Fibroblast of lung (primary cell): ENCODE measurements around the gene IDUA. TPM values are rescaled to one million over a fixed set of nuclear protein-coding genes. Genes with fewer than 3 reads are reported as not detected.
"Not testable (repeated sequence)": the region's sequence is repeated elsewhere in the genome, so short reads cannot be mapped to it uniquely, and the experiment has no call there.

Source experiments
- DNase-seq, 2 donors: peaks; one replicate each; pipeline versions ENCODE4 v3.0.0 to v3.0.0-alpha.2; 2010; ENCODE audit warnings: low read depth in 2 of 2
- H2AFZ ChIP-seq: 2 replicates; pipeline ENCODE4 v1.5.1; 2012; ENCODE audit warnings: low read length, control low read depth, inconsistent platforms
- H3K27ac ChIP-seq: 2 replicates; pipeline ENCODE4 v1.5.1; 2011; ENCODE audit warnings: low read length, control low read depth; ENCODE audit not compliant: insufficient read depth
- H3K27me3 ChIP-seq: 2 replicates; pipeline ENCODE4 v1.5.1; 2011; ENCODE audit warnings: mild to moderate bottlenecking, low read length; ENCODE audit not compliant: control insufficient read depth, insufficient read depth
- H3K36me3 ChIP-seq: 2 replicates; pipeline ENCODE4 v1.5.1; 2011; ENCODE audit warnings: low read length; ENCODE audit not compliant: control insufficient read depth, insufficient read depth
- H3K4me1 ChIP-seq: 2 replicates; pipeline ENCODE4 v1.5.1; 2011; ENCODE audit warnings: low read length; ENCODE audit not compliant: control insufficient read depth, insufficient read depth; ENCODE audit errors: extremely low read depth
- H3K4me2 ChIP-seq: 2 replicates; pipeline ENCODE4 v1.5.1; 2011; ENCODE audit warnings: low read length, control low read depth; ENCODE audit not compliant: insufficient read depth; ENCODE audit errors: extremely low read depth
- H3K4me3 ChIP-seq, 4 experiments: fragments of 200-600 bp in 1 of 4; sonication (generic) in 1 of 4; replicated peaks in 1 of 4; 2 replicates each; pipeline ENCODE4 v1.5.1; 2011 to 2016; ENCODE audit warnings: low read length in 4 of 4, low read depth in 3 of 4, mild to moderate bottlenecking in 3 of 4, control low read depth in 2 of 4, inconsistent platforms in 1 of 4, mixed read lengths in 1 of 4; ENCODE audit not compliant: insufficient read depth in 1 of 4; ENCODE audit errors: control extremely low read depth in 1 of 4
- H3K79me2 ChIP-seq: 2 replicates; pipeline ENCODE4 v1.5.1; 2012; ENCODE audit warnings: mild to moderate bottlenecking, low read length, inconsistent platforms; ENCODE audit not compliant: control insufficient read depth, insufficient read depth
- H3K9ac ChIP-seq: 2 replicates; pipeline ENCODE4 v1.5.1; 2011; ENCODE audit warnings: mild to moderate bottlenecking, low read length, control low read depth; ENCODE audit not compliant: insufficient read depth
- H3K9me3 ChIP-seq: 2 replicates; pipeline ENCODE4 v1.5.1; 2012; ENCODE audit warnings: low read depth, low read length; ENCODE audit not compliant: control insufficient read depth, insufficient read depth
- H4K20me1 ChIP-seq: 2 replicates; pipeline ENCODE4 v1.5.1; 2011; ENCODE audit warnings: low read length; ENCODE audit not compliant: control insufficient read depth, insufficient read depth; ENCODE audit errors: extremely low read depth
- EZH2 ChIP-seq: IDR thresholded peaks from 2 replicates; pipeline ENCODE4 v1.5.1; 2012; ENCODE audit warnings: low read length, control low read depth, mild to moderate bottlenecking; ENCODE audit errors: missing control alignments
- polyA plus RNA-seq, 2 donors: library from polyadenylated mRNA; depleted of rRNA in 1 of 2; stranded (reverse) in 1 of 2; unstranded in 1 of 2; fragments of >200 nt; gene quantifications; 2 replicates each; pipeline ENCODE4 v1.2.1, GENCODE V29; 2011 to 2012; ENCODE audit warnings: missing spikeins in 1 of 2
- total RNA-seq: library from RNA; depleted of rRNA; stranded (reverse); fragments of >200 nt; gene quantifications from 2 replicates; pipeline ENCODE4 v1.2.1, GENCODE V29; 2014
- TF ChIP-seq, protein P1 (sequence below), 2 donors: IDR thresholded peaks in 1 of 2; conservative IDR thresholded peaks in 1 of 2; 1 replicate in 1 of 2; 2 replicates in 1 of 2; pipeline ENCODE4 v1.5.1; 2011 to 2012; ENCODE audit warnings: low read length in 2 of 2, control low read depth in 1 of 2, inconsistent platforms in 1 of 2, low read depth in 1 of 2, mild to moderate bottlenecking in 1 of 2

IDUA gene
- total and polyA plus RNA-seq, 2 donors (not counting 1 experiment from before 2014, with no cell fraction given) = 3.1 to 11.1 TPM

- TF ChIP-seq EZH2 = no peak
- TF ChIP-seq, protein P1, sequence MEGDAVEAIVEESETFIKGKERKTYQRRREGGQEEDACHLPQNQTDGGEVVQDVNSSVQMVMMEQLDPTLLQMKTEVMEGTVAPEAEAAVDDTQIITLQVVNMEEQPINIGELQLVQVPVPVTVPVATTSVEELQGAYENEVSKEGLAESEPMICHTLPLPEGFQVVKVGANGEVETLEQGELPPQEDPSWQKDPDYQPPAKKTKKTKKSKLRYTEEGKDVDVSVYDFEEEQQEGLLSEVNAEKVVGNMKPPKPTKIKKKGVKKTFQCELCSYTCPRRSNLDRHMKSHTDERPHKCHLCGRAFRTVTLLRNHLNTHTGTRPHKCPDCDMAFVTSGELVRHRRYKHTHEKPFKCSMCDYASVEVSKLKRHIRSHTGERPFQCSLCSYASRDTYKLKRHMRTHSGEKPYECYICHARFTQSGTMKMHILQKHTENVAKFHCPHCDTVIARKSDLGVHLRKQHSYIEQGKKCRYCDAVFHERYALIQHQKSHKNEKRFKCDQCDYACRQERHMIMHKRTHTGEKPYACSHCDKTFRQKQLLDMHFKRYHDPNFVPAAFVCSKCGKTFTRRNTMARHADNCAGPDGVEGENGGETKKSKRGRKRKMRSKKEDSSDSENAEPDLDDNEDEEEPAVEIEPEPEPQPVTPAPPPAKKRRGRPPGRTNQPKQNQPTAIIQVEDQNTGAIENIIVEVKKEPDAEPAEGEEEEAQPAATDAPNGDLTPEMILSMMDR (conservative IDR thresholded peaks at IDR 0.05 in 1 of 2, IDR thresholded peaks at IDR 0.05 in 1 of 2; ENCODE audit: low read depth in 1 of 2, low read length in 2 of 2) = no peak
- Histone ChIP-seq H4K20me1 (no peaks in the 10 kb centered on the region), H3K79me2 (no peaks in the 10 kb centered on the region), H3K27ac (no peak within 1 kb of the TSS), H3K36me3 (no peaks in the 10 kb centered on the region), H3K4me1 (peaks cover 4% of the 10 kb centered on the region), H3K4me2 (peak within 1 kb of the TSS; percentile 94), H2AFZ (peak within 1 kb of the TSS; percentile 68), H3K4me3 (peak within 1 kb of the TSS; percentile 53 to 80 (median 71)), H3K27me3 (no peaks in the 10 kb centered on the region), H3K9ac (peak within 1 kb of the TSS; percentile 58), H3K9me3 (no peaks in the 10 kb centered on the region)
- DNase-seq = peak; percentile 68 to 82
Measured at GRCh38 chr4:973431-974397, 13.1 kb upstream of the IDUA start, which contains the start of gene DGKQ. Gene DGKQ, minus strand, starts transcription at chr4:973569. Its CDS starts 87 bp downstream, at chr4:973482.

DNA sequence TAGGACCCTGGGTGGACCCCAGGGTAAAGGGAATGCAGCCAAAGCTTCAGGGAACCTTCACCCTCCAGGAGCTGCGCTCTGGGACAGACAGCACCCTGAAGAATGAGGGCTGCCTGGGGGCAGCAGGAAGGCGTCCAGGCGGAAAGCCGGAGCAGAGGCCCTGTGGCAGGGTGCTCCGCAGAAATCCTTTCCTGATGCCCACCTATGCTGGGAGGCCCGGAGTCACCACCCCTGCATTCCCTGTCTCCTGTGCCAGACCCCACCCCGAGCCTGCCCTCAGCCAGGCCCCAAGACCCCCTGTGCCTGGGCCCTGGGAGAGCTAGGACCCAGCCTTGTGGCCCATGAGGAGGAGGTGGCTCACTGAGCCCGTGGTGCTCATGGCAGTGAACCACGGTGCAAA, 12.2 kb upstream of the IDUA start:
- H3K79me2 ChIP-seq = no peaks in the 10 kb centered on the region
- no peaks in the 10 kb centered on the region for H3K27me3 ChIP-seq
- no peak overlapping the region for H2AFZ ChIP-seq
- no peak overlapping the region for H3K4me2 ChIP-seq
- no peak for TF ChIP-seq EZH2
- TF ChIP-seq, protein P1 (conservative IDR thresholded peaks at IDR 0.05 in 1 of 2, IDR thresholded peaks at IDR 0.05 in 1 of 2; ENCODE audit: low read depth in 1 of 2, low read length in 2 of 2) = no peak
- H3K4me1 ChIP-seq = peaks cover 4% of the 10 kb centered on the region
- no peaks in the 10 kb centered on the region for H4K20me1 ChIP-seq
- no peaks in the 10 kb centered on the region for H3K9me3 ChIP-seq
- H3K36me3 ChIP-seq = no peaks in the 10 kb centered on the region
- no peak overlapping the region for H3K27ac ChIP-seq
- no peak for DNase-seq
- no peak overlapping the region for H3K9ac ChIP-seq
- no peak overlapping the region for H3K4me3 ChIP-seq

DNA sequence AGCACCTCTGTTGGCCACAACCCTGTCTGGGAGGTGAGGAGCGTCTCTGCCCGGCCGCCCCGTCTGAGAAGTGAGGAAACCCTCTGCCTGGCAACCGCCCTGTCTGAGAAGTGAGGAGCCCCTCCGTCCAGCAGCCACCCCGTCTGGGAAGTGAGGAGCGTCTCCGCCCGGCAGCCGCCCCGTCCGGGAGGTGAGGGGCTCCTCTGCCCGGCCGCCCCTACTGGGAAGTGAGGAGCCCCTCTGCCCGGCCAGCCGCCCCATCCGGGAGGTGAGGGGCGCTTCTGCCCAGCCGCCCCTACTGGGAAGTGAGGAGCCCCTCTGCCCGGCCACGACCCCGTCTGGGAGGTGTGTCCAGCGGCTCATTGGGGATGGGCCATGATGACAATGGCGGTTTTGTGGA, 10.8 kb upstream of the IDUA start:
- not testable (repeated sequence) for H2AFZ ChIP-seq, DNase-seq, H3K36me3 ChIP-seq

More for the DNA sequence above, 10.8 kb upstream of the IDUA start:
- not testable (repeated sequence) for H3K9ac ChIP-seq, H3K4me2 ChIP-seq, H4K20me1 ChIP-seq, H3K9me3 ChIP-seq, H3K79me2 ChIP-seq, H3K27ac ChIP-seq, H3K4me3 ChIP-seq, H3K4me1 ChIP-seq, H3K27me3 ChIP-seq
